Stimulated activated CD8-positive, alpha-beta memory T cell treated with anti-CD3 and anti-CD28 coated beads, Interleukin-7, amount 100 ng/mL, for 48 hours (primary cell): ENCODE data around the gene AHCYL2.
"Not testable (repeated sequence)": the region's sequence is repeated elsewhere in the genome, so short reads cannot be mapped to it uniquely, and the experiment has no call there.

Experiments
- DNase-seq, 2 donors: peaks; one replicate each; pipeline ENCODE4 v3.0.0-alpha.2; 2020; ENCODE audit warnings: low read depth in 1 of 2; ENCODE audit errors: extremely low read depth in 1 of 2

AHCYL2 gene

GRCh38 chr7:129446925-129447324, 222.1 kb downstream of the AHCYL2 start:
- not testable (repeated sequence) for DNase-seq

DNA sequence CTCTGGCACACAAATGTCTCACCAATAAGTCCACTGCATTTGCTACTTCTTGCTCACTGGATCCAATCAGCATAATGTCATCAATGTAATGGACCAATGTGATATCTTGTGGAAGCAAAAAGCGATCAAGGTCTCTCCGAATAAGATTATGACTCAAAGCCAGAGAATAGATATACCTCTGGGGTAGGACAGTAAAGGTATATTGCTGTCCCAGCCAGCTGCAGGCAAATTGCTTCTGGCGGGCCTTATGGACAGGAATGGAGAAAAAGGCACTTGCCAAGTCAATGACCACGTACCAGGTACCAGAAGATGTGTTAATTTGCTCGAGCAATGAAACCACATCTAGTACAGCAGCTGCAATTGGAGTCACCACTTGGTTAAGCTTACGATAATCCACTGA, 222.6 kb downstream of the AHCYL2 start:
- DNase-seq, result not testable (repeated sequence)

DNA sequence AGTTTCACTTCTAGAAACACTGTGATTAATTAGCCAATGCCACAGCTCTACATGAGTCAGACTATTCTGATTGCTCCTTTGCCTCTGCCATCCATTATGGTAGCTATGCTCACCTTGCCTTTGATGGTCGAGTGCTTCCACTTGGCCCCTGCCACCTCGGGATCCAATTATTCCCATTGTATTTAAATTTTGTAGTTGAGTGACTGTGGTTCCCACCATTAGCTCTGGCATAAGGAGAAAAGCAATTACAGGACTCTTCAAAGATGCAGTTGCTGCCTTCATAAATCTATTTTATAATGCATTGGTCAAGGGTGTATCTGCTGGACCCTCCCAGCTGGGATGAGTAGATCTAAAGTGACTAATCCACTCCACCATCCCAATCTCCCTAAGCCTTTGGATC, 223.8 kb downstream of the AHCYL2 start:
- not testable (repeated sequence) for DNase-seq

DNA sequence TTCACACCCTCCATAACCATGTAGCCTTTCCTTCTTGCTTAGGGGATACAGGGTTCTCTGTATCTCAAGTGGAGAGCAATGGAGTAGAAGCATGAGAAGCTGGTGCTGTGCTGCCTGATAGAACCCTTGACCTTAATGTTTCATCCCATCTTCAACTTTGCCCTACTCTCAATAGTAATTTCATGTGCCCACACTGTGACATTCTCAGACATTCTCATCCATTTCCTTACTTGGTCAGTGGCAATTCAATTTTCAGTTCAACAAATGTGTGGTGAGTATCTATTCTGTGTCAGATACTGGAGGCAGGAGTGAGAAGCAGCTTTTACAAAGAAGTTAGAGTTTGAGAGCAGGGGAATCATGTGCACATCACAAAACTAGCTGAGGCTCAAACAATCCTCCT, 225.5 kb downstream of the AHCYL2 start:
- DNase-seq, result no peak

DNA sequence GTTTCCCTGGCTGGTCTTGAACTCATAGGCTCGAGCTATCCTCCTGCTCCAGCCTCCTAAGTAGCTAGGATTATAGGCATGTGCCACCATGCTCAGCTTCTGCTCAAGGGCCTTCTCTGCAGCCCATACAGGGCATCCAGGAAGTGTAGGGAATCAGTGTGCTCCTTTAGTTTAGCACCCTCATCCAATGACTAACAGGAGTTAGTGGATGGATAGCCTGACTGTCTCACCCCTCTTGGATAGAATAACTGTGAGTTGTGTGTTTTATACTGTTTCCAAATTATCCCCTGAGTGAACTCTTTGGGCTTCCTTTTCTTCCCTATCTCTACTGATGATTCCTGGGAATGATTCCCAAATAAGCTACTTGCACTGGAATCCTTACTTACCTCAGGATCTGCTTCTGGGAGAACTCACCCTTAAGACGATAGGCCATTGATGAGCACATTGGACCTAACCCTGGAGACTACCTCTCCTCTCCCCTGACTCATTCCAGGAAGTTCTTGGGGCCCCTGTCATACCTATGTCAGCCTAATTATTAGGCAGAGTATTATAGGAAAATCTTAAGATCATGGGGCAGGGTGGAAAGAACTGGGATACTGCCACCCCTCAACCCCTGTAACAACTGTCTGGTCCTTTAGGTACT, 227.9 kb downstream of the AHCYL2 start:
- DNase-seq, result no peak

GRCh38 chr7:129453510-129454248, 228.8 kb downstream of the AHCYL2 start:
- DNase-seq, result no peak

- no peak for DNase-seq
These were observed 229.4 kb downstream of the AHCYL2 start for GRCh38 chr7:129454249-129454551.

DNA sequence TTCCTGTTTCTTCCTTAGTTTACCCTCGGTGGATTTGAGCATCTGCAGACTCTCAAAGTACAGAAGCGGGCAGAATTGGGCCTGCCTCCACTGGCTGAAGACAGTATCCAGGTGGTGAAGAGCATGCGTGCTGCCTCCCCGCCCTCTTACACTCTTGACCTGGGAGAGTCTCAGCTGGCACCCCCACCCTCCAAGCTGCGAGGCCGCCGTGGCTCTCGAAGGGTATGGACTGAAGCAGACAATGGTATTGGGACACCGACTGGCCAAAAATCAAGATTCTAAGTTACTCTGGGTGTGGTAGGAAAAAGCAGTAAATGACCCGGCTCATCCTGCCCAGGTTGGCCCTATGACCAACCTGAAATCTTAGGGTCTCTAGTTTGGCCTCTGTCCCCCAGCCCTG, 231.6 kb downstream of the AHCYL2 start:
- no peak for DNase-seq

- DNase-seq, result no peak
These were observed 232.3 kb downstream of the AHCYL2 start for GRCh38 chr7:129457101-129457500.

DNA sequence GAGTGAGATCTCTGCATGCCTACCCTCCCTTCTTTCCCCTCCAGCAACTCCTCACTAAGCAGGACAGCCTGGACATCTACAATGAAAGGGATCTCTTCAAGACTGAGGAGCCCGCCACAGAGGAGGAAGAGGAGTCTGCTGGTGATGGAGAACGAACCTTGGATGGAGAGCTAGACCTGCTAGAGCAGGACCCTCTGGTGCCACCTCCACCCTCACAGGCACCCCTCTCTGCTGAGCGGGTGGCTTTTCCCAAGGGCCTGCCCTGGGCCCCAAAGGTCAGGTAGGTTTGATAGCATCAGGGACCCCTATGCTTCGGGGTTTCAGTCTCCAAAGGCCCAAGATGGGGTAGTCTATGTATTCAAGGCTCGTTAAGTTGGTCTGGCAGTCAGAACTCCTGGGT, 233.3 kb downstream of the AHCYL2 start:
- no peak for DNase-seq

DNA sequence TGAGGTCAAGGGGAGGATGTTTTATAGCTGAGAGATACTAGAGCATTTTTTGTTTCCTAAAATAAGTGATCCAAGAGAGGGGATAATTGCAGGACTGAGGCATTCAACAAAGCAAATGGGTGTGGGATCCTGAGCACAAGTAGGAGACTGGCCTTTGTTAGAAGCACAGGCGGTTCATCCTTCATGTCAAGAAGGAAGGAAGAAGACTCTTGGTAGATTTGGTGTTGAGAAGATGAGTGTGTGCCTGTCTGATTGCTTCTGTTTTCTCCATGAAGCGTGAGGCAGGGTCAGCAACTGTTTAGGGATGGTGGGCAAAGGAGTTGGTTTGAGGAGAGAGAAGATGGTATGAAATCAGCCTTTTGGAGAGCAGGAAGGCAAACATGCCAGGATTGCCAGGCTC, 237.0 kb downstream of the AHCYL2 start:
- DNase-seq, result no peak

DNA sequence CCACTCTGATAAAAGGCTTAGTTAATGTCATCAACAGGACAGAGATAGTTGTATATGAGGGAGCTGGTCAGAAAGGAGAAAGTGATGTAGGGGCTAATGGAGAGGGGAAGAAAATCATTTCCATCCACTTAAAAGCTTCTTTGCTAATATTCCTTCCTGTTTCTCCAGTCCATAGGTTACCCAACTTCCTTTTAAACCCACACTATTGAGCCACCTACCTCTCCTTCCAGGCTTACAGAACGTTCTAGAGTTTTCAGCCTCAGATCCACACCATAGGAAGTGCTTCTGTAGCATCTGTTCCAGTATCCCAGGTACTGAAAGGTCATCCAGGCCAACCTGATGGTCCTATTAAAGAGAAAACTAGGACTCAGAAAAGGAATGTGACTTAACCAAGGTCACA, 237.6 kb downstream of the AHCYL2 start:
- DNase-seq, result no peak

GRCh38 chr7:129464194-129464593, 239.4 kb downstream of the AHCYL2 start:
- no peak for DNase-seq

GRCh38 chr7:129465080-129465479, 240.2 kb downstream of the AHCYL2 start:
- no peak for DNase-seq

DNA sequence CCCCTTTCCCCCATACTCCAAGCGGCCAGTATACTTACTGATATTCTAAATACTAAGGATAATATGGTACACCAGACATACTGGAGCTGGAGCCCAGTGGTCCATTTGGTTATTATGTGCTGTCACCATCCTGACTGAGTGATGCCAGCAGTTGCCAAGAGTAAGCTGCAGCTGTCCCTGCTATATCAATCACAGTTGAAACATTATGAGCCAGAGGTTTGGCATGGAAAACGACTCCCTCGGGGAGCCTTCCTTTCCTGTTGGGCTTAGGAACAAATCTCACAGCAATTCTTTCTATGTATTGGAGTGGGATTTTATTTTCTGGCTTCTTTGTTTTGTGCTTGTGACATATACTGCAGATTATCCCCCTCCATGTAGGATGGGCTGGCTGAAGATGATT, 242.0 kb downstream of the AHCYL2 start:
- DNase-seq, result no peak

DNA sequence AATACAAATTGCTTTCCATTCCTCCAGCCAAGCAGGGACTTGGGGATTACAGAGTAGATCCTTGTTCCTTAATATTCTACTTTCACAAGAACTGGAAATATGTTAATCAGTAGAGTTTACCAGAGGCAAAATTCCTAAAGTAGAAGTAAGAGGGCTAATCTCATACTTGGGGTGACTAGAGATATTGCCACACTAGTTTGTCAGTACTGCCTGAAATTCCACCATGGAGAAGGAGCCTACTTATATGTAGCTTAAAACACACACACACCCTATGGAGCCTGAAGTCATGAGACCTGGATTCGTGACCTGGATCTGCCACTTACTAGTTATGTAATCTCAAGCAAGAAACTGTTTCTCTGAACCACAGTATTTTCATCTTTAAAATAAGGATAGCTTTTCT, 243.3 kb downstream of the AHCYL2 start:
- DNase-seq, result no peak

DNA sequence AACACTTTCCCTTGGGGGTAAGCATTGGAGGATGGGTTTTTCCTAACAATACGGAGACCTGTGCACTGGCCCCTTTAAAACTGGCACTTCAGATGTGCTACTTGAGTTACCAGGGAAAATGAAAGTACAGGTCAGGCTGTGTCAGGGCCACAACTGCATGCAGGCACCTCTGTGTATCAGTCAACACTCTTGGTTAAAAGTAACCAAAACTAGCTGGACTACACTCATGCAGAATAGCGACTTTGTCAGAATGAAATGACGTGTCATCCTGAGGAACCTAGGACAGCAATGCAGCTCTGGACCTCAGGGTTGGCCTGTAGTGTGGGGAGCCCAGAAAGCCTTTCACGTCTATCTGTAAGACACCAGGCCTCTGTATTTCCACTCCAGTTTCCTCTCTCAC, 243.7 kb downstream of the AHCYL2 start:
- DNase-seq, result no peak

DNA sequence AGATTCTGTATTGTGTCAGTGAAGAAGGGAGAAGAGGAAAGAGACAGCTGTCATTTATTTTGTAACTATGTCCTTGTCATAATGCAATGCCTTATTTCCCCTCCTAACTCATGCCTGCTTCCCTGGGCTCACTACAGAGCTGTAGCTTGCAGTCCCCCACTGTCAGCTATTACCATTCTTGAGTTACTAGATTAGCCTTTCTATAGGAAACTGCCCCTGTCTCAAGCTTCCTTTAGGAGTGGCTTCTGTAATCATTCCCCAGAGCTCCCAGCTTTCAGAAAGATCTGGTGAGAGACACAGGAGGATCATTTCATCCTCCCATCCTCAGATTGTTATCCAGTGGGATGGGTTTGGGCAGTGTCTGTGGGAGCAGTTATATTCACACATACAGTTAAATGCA, 245.1 kb downstream of the AHCYL2 start:
- DNase-seq, result no peak

DNA sequence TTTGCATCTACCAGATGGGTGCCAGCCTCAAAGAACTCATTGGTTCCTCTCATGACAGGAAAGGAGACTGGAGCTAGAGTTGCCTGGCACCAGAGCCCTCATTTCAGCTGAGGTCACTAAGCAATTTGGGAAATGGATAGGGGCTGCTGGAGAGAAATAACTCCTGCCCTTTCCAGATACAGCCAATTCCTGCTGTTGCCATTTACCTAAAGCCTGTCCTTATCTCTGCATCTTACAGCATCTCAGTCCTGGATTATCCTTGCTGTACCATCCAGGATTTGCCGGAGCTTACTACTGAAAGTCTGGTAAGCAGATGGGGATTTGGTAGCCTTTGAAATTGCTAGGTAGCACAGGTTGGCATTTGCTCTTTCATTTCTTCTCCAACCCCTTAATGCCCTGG, 245.6 kb downstream of the AHCYL2 start:
- DNase-seq, result no peak

DNA sequence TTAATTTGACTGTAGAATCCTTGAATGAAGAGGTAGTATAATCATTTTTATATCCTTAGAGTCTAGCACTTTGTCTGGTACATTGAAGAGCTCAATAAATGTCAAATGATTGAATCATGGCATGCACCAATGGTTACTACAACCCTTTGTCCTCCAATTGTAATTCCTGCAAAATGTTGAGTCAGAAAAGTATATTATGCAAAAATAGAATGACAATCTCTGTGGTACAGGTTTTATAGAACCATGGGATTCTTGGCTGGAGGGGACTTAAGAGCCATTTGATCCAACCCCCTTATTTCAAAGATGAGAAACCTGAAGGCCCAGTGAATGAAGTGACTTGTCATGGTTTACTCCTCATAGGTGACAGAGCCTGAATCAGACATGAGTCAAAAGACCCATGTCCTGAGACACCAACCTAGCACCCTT, 246.6 kb downstream of the AHCYL2 start:
- no peak for DNase-seq

GRCh38 chr7:129475931-129476330, 251.1 kb downstream of the AHCYL2 start:
- not testable (repeated sequence) for DNase-seq

DNA sequence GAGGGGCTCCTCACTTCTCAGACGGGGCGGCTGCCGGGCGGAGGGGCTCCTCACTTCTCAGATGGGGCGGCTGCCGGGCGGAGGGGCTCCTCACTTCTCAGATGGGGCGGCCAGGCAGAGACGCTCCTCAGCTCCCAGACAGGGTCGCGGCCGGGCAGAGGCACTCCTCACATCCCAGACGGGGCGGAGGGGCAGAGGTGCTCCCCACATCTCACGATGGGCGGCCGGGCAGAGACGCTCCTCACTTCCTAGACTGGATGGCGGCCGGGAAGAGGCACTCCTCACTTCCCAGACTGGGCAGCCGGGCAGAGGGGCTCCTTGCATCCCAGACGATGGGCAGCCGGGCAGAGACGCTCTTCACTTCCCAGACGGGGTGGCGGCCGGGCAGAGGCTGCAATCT, 251.6 kb downstream of the AHCYL2 start:
- not testable (repeated sequence) for DNase-seq
